CD4-positive, alpha-beta T cell treated with Interleukin-6 for 4 hours (primary cell): ENCODE results near the gene PROC.

Experiments used
- DNase-seq: peaks from one replicate; pipeline ENCODE4 v3.0.0-alpha.2; 2020; ENCODE audit warnings: mixed read lengths

The PROC gene

DNA sequence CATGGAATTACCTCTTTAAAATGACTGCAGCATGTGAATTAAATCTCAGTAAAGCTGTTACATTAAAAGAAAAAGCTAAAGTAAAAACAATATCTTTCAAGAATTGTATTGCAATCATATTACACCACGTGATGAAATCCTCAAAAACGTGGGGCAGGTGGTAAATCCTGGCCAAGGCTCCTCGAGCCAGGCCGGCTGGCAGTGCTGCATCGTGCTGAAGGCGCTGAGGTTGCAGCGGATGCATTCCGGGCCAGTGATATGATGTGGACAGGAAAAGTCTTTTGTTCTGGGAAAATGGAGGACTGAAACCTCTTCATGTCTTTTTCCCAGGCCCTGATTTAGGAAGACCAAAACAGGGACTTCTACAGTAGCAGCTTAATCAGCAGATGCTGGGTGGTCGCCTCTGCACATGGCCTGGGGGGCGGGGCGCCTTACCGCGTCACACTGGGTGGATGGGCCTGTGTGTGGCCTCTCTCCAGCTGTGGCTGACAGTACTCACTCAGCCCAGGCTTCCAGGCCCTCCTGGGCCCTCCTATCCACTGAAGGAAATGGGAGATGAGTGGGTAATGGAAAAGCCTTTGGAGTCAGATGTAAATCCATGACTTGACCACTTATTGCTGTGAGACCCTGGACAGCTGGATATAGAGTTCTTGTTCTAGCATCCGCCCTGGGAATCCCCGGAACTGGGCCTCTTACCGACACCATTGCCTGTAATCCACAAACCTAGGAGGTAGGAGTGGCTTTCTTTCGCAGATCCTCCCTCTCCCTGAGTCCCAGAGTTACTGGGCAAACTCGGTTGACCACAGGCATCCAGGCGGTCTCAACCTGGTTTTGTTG lies 45.1 kb downstream of the PROC start:
- no peak for DNase-seq

DNA sequence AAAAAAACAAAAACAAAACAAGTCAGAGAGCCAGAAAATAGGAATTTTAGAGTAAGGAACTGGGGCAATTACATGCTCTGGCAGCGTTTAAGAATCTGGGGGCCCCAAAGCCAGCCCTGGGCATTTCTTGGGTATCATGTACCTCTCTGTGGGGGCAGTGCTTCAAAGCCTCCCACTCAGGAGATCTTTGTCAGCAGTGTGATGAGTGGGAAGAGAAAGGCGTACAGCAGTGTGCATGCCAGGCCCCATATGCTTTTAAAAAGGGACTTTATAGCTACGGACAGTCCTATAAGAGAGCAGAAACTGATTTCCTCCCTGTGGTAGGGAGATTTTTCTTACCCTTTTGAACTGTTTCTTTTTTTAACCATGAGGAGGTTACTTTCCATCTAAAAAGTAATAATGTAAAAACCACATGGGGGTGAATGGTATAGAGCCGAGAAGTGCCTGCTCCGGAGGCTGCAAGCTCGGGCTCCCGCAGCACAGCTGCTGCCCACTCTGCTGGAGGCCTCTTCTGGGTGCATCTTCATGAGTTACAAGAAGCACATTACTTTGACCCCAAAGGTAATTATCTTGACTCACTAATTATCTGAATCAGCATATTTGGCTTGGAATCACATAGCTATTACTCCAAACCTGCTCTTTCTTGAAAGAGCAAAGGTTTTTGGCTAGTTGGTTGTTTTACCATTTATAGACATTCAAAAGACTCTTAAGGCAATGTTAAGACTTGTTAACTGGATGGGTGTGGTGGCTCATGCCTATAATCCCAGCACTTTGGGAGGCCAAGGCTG lies 46.4 kb downstream of the PROC start:
- DNase-seq = no peak

DNA sequence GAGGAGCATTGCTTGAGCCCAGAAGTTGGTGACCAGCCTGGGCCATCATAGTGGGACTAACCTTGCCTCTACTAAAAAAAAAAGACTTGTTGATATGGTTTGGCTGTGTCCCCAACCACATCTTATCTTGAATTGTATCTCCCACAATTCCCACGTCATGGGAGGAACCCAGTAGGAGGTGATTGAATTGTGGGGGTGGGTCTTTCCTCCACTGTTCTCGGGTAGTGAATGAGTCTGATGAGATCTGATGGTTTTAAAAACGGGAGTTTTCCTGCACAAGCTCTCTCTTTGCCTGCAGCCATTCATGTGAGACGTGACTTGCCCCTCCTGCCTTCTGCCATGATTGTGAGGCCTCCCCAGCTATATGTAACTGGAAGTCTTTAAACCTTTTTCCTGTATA lies 47.0 kb downstream of the PROC start:
- no peak for DNase-seq

DNA sequence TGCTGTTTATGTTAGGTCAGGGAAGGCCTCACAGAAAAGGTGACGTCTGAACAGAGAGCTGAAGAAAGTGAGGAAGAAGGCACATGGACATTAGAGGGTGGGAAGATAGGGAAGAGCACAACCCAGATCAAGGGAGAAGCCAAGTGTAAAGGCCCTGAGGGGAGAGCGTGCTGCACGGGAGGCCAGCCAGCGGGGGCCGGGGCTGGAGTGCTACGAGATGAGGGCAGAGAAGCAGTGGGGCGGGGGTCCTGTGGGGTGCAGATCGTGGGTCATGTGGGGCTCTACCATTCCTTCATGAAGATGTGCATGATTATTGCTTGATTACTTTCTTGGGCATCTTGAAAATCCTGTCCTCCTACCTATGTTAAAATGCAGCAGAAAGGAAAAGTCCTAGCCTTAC lies 50.8 kb downstream of the PROC start:
- no peak for DNase-seq

DNA sequence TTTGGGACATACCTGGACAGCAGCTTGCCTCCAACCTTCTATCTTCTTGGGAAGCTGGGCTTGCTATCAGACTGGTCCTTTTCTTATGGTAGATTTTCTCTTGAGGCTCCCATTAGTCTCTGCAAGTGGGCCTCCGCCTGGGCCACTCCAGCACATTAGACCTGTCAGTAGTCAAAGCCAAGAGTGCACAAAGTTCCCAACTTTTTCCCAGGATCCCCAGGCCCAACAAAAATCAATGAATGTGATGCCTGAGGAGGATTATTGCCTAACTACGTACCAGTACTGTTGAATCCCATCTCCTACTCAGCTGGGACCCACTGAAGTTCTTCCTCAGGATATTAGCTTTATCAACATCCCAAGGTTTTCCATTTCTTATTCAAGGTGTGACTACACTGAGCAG lies 51.7 kb downstream of the PROC start:
- DNase-seq = no peak

DNA sequence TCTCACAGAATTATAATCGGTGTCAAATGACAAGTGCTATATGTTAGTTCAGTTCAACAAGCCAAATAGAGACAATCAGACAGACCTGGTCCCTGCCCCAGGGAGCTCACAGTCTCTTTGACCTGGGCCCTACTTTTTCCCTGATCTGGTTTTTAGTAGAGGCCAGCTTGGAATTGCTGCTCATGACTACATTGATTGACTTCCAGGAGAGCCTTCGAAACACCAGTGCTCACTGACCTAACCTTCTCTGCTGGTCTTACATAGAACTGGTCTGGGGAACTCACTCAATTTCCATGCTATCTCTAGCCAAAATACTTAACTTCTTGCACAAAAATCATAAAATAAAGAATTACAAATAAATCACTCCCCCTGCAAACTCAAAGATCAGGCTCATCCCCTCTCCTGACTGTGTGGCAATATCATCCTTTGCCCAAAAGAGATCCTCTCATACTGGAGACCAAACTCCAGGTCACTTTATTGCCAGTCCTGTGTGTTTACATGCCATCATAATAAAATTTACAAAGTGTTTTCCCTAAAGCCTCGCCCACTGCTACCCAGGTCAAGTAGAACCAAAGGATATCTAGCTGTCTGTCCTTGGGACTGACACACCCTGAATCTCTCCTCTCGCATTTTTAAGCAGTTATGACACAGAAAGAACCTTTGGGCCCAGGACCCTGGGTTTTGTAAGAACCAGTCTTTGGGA lies 53.2 kb downstream of the PROC start:
- no peak for DNase-seq

DNA sequence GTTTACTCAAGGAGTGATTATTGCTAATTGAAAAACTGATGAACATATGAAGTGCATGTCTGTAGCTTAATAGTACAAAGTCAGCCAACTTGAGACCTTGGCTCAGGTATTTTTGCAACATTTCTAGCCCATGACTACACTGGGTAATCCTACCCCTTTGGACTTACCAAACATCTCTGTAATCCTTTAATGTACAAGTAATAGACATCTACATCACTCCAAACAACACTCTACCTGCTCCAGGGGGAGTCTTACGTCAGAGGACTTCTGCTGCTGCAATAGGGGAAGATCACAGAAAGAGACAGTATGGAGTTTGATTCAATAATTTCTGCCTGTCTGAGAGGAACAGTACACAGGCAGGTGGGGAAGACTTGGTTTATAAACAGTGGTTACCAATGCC lies 54.0 kb downstream of the PROC start:
- no peak for DNase-seq

DNA sequence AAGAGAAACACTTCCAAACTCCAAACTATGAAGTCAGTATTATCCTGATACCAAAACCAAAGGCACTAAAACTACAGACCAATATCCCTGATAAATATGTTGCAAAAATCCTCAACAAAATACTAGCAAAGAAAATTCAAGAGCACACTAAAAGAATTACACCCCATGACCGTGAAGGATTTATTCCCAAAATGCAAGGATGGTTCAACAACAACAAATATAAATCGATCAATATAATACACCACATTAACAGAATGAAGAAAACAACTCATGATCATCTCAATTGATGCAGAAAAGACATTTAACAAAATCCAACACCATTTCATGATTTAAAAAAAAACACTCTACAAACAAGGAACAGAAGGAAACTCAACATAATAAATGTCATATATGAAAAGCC lies 57.6 kb downstream of the PROC start:
- DNase-seq = no peak
